ENCODE data around the gene FOXRED2.

The FOXRED2 gene

GRCh38 chr22:36447632-36448031, 59.2 kb downstream of the FOXRED2 start:
- no peak for DNase-seq

GRCh38 chr22:36445158-36445668, 61.6 kb downstream of the FOXRED2 start:
- DNase-seq, result peak; percentile 83

- DNase-seq, result peak; percentile 74
These were observed 63.6 kb downstream of the FOXRED2 start for GRCh38 chr22:36443198-36443770.

GRCh38 chr22:36442506-36443197, 64.2 kb downstream of the FOXRED2 start:
- DNase-seq, result no peak

GRCh38 chr22:36440429-36441002, 66.3 kb downstream of the FOXRED2 start:
- DNase-seq, result no peak

GRCh38 chr22:36439481-36440271, 67.2 kb downstream of the FOXRED2 start:
- peak; percentile 97 for DNase-seq

Data from fibroblast of skin of scalp (primary cell).